HepG2 (cell line): ENCODE measurements around the gene BRD1. TPM values are rescaled to one million over a fixed set of nuclear protein-coding genes. Genes with fewer than 3 reads are reported as not detected.

ENCODE experiments used
- ARHGAP35 ChIP-seq: sonication (generic); formaldehyde crosslinking; IDR thresholded peaks from 2 replicates; pipeline ENCODE4 v1.9.0; 2022; ENCODE audit warnings: mild to moderate bottlenecking, inconsistent platforms, moderate library complexity, missing genetic modification reagents, borderline replicate concordance
- DNMT1 ChIP-seq: sonication (generic); formaldehyde crosslinking; IDR thresholded peaks from 2 replicates; pipeline ENCODE4 v1.5.1; 2020; ENCODE audit warnings: mild to moderate bottlenecking, missing genetic modification reagents
- EEA1 ChIP-seq: sonication (generic); formaldehyde crosslinking; IDR thresholded peaks from 2 replicates; pipeline ENCODE4 v1.5.1; 2020; ENCODE audit warnings: mild to moderate bottlenecking, missing genetic modification reagents, borderline replicate concordance
- FIP1L1 ChIP-seq: fragments of 200-400 bp; formaldehyde crosslinking; IDR thresholded peaks from 2 replicates; pipeline ENCODE4 v1.6.1; 2018; ENCODE audit warnings: low read depth, mild to moderate bottlenecking, low read length, moderate library complexity, borderline replicate concordance; ENCODE audit not compliant: insufficient read depth
- HOXA3 ChIP-seq: sonication (generic); formaldehyde crosslinking; IDR thresholded peaks from 2 replicates; pipeline ENCODE4 v1.5.0; 2020; ENCODE audit warnings: missing genetic modification reagents
- JUN ChIP-seq: sonication (generic); formaldehyde crosslinking; IDR thresholded peaks from 2 replicates; pipeline ENCODE4 v1.4.0; 2020; ENCODE audit warnings: mild to moderate bottlenecking, missing genetic modification reagents
- NR2F2 ChIP-seq: IDR thresholded peaks from 2 replicates; pipeline ENCODE4 v1.6.1; 2012; ENCODE audit warnings: low read depth, inconsistent platforms, borderline replicate concordance
- STAG1 ChIP-seq: sonication (generic); formaldehyde crosslinking; IDR thresholded peaks from 2 replicates; pipeline ENCODE4 v1.4.0; 2020; ENCODE audit warnings: missing genetic modification reagents
- TARDBP ChIP-seq: sonication (generic); formaldehyde crosslinking; IDR thresholded peaks from 2 replicates; pipeline ENCODE4 v1.8.0; 2022; ENCODE audit warnings: mild to moderate bottlenecking, missing genetic modification reagents
- YY1 ChIP-seq: IDR thresholded peaks from 2 replicates; pipeline ENCODE4 v1.6.1; 2011; ENCODE audit warnings: low read length, low read depth, moderate library complexity, mild to moderate bottlenecking; ENCODE audit not compliant: insufficient read depth, insufficient replicate concordance
- ZMYM3 ChIP-seq: sonication (generic); formaldehyde crosslinking; IDR thresholded peaks from 2 replicates; pipeline ENCODE4 v1.5.1; 2020; ENCODE audit warnings: mild to moderate bottlenecking, missing genetic modification reagents
- ZNF205 ChIP-seq: IDR thresholded peaks from 2 replicates; pipeline ENCODE4 v1.6.1; 2018; ENCODE audit warnings: missing biosample characterization, missing genetic modification reagents
- ZNF556 ChIP-seq: sonication (generic); formaldehyde crosslinking; IDR thresholded peaks from 2 replicates; pipeline ENCODE4 v1.4.0; 2020; ENCODE audit warnings: mild to moderate bottlenecking, missing genetic modification reagents, borderline replicate concordance
- ZNF629 ChIP-seq: sonication (generic); formaldehyde crosslinking; conservative IDR thresholded peaks from 2 replicates; pipeline ENCODE4 v1.5.0; 2020; ENCODE audit warnings: missing genetic modification reagents
- ZZZ3 ChIP-seq: sonication (generic); formaldehyde crosslinking; IDR thresholded peaks from 2 replicates; pipeline ENCODE4 v1.4.0; 2020; ENCODE audit warnings: missing genetic modification reagents, mild to moderate bottlenecking, borderline replicate concordance
- polyA plus RNA-seq, 8 experiments: library from polyadenylated mRNA; depleted of rRNA in 3 of 8; stranded (reverse) in 7 of 8; unstranded in 1 of 8; fragments of >200 nt; fragmentation: Illumina TruSeq in 4 of 8; extraction: Trizol in 4 of 8; gene quantifications; 2 replicates each; pipeline versions ENCODE4 v1.2.1 to v1.2.3, GENCODE V29; 2011 to 2016; ENCODE audit warnings: low read depth in 4 of 8, missing spikeins in 1 of 8, mixed read lengths in 1 of 8; ENCODE audit not compliant: insufficient read depth in 1 of 8
- total RNA-seq, 5 experiments: library from RNA; depleted of rRNA; stranded (reverse); fragments of >200 nt; fragmentation: Illumina TruSeq; extraction: Trizol; gene quantifications; 2 replicates each; pipeline ENCODE4 v1.2.3, GENCODE V29; 2016; ENCODE audit warnings: low read depth in 1 of 5
- TF ChIP-seq, protein P1 (sequence below): sonication (generic); formaldehyde crosslinking; IDR thresholded peaks from 2 replicates; pipeline ENCODE4 v1.8.0; 2022; ENCODE audit warnings: mild to moderate bottlenecking, missing genetic modification reagents, moderate library complexity
- TF ChIP-seq, protein P2 (sequence below): sonication (generic); formaldehyde crosslinking; IDR thresholded peaks from 2 replicates; pipeline ENCODE4 v1.5.1; 2020; ENCODE audit warnings: mild to moderate bottlenecking, missing genetic modification reagents, moderate library complexity
- TF ChIP-seq, protein P3 (sequence below): sonication (generic); formaldehyde crosslinking; IDR thresholded peaks from 2 replicates; pipeline ENCODE4 v1.5.0; 2020; ENCODE audit warnings: missing genetic modification reagents
- TF ChIP-seq, protein P4 (sequence below): sonication (generic); formaldehyde crosslinking; IDR thresholded peaks from 2 replicates; pipeline ENCODE4 v1.5.0; 2020; ENCODE audit warnings: mild to moderate bottlenecking, missing genetic modification reagents
- TF ChIP-seq, protein P5 (sequence below): IDR thresholded peaks from 2 replicates; pipeline ENCODE4 v1.6.1; 2016; ENCODE audit warnings: mild to moderate bottlenecking

Gene BRD1
- total and polyA plus RNA-seq, 2 of the 13 experiments (the other 11 are each of a cell fraction or from before 2014, with no cell fraction given), result 5.1 to 12.0 TPM

DNA sequence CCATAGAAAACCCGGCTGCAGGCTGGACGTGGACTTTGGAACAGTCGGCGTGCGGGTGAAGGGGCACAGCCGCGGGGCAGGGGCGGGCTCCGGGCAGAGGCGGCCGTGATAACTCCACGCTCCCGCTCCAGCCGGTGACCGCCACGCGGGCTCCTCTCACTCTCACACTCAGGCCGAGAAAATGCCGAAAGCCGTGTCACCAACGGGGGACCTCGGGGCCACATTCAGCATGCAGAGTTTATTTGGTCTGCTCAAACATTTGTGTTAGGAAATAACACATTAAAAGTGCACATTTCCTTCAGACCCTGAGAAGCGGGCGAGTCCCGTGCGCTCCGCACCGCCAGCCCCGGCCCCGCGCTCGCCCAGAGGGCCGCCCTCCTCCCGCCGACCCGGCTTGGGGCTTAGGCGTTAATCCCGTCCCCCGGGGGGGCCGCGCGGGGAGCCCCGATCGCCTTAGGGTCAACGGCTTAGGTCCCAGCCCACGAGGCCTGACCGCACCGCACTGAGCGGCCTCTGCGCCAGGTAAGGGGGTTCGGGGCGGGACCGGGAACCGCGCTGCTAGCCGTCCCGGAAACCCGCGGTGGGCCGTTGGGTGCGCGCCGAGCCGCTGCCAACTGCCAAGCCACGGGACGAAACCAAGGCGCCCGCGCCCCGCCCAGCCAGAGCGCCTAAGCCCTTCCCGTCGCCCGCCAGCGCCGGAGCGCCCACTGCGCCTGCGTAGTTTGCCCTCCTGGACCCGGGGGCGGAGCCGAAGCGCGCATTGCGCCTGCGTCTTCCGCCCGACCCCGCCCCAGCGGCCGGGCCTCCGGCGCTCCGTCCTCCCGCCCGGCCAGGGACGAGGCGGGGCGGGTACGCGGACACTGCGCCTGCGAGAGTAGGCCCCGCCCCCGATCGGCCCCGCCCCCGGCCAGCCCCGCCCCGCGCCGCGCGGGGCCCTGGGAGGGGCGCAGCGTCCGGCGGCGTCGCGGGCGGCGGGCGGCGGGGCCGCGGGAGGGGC lies 25.5 kb upstream of the BRD1 start, which contains the start of gene ZBED4 (continued):
- TF ChIP-seq, protein P1, sequence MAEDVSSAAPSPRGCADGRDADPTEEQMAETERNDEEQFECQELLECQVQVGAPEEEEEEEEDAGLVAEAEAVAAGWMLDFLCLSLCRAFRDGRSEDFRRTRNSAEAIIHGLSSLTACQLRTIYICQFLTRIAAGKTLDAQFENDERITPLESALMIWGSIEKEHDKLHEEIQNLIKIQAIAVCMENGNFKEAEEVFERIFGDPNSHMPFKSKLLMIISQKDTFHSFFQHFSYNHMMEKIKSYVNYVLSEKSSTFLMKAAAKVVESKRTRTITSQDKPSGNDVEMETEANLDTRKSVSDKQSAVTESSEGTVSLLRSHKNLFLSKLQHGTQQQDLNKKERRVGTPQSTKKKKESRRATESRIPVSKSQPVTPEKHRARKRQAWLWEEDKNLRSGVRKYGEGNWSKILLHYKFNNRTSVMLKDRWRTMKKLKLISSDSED (CRISPR knock-in tag), result peak; percentile 74; the same call in 1 of the 2 replicates
- peak; percentile 81; the same call in 1 of the 2 replicates for TF ChIP-seq ARHGAP35 (CRISPR knock-in tag)
- no peak for TF ChIP-seq ZNF556 (CRISPR knock-in tag)
- TF ChIP-seq ZNF629, result no peak
- TF ChIP-seq ZZZ3 (CRISPR knock-in tag), result no peak
- TF ChIP-seq, protein P2, sequence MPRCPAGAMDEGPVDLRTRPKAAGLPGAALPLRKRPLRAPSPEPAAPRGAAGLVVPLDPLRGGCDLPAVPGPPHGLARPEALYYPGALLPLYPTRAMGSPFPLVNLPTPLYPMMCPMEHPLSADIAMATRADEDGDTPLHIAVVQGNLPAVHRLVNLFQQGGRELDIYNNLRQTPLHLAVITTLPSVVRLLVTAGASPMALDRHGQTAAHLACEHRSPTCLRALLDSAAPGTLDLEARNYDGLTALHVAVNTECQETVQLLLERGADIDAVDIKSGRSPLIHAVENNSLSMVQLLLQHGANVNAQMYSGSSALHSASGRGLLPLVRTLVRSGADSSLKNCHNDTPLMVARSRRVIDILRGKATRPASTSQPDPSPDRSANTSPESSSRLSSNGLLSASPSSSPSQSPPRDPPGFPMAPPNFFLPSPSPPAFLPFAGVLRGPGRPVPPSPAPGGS (CRISPR knock-in tag), result peak; percentile 85
- TF ChIP-seq ZMYM3 (CRISPR knock-in tag), result peak; percentile 39; the same call in 1 of the 2 replicates
- TF ChIP-seq, protein P3, sequence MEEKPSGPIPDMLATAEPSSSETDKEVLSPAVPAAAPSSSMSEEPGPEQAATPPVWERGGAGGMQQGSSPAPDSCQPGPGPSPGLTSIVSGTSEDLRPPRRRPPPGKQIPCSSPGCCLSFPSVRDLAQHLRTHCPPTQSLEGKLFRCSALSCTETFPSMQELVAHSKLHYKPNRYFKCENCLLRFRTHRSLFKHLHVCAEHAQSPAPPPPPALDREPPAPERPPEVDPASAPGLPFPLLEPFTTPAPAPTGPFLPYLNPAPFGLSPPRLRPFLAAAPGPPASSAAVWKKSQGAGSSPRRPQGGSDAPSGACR (CRISPR knock-in tag), result peak; percentile 75; the same call in 1 of the 2 replicates
- peak; percentile 33; the same call in 1 of the 2 replicates for TF ChIP-seq ZNF205
- TF ChIP-seq DNMT1, result peak; percentile 71; the same call in 1 of the 2 replicates
- peak; percentile 40 for TF ChIP-seq YY1
- TF ChIP-seq TARDBP (CRISPR knock-in tag), result 0 out of 2 replicates have a peak, but pooled peaks have one; percentile 34
- TF ChIP-seq, protein P4, sequence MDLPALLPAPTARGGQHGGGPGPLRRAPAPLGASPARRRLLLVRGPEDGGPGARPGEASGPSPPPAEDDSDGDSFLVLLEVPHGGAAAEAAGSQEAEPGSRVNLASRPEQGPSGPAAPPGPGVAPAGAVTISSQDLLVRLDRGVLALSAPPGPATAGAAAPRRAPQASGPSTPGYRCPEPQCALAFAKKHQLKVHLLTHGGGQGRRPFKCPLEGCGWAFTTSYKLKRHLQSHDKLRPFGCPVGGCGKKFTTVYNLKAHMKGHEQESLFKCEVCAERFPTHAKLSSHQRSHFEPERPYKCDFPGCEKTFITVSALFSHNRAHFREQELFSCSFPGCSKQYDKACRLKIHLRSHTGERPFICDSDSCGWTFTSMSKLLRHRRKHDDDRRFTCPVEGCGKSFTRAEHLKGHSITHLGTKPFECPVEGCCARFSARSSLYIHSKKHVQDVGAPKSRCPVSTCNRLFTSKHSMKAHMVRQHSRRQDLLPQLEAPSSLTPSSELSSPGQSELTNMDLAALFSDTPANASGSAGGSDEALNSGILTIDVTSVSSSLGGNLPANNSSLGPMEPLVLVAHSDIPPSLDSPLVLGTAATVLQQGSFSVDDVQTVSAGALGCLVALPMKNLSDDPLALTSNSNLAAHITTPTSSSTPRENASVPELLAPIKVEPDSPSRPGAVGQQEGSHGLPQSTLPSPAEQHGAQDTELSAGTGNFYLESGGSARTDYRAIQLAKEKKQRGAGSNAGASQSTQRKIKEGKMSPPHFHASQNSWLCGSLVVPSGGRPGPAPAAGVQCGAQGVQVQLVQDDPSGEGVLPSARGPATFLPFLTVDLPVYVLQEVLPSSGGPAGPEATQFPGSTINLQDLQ, result 0 out of 2 replicates have a peak, but pooled peaks have one; percentile 55
- no peak for TF ChIP-seq STAG1 (CRISPR knock-in tag)
- no peak for TF ChIP-seq NR2F2
- TF ChIP-seq FIP1L1, result no peak
- TF ChIP-seq, protein P5, sequence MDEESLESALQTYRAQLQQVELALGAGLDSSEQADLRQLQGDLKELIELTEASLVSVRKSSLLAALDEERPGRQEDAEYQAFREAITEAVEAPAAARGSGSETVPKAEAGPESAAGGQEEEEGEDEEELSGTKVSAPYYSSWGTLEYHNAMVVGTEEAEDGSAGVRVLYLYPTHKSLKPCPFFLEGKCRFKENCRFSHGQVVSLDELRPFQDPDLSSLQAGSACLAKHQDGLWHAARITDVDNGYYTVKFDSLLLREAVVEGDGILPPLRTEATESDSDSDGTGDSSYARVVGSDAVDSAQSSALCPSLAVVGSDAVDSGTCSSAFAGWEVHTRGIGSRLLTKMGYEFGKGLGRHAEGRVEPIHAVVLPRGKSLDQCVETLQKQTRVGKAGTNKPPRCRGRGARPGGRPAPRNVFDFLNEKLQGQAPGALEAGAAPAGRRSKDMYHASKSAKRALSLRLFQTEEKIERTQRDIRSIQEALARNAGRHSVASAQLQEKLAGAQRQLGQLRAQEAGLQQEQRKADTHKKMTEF (CRISPR knock-in tag), result peak; percentile 89
- peak; percentile 51 for TF ChIP-seq HOXA3
- peak; percentile 85; the same call in 1 of the 2 replicates for TF ChIP-seq EEA1 (CRISPR knock-in tag)
- no peak for TF ChIP-seq JUN (CRISPR knock-in tag)
